NB4 (cell line): ENCODE measurements around the gene ATOH8.

Experiments
- CTCF ChIP-seq: IDR thresholded peaks from one replicate; pipeline ENCODE4 v1.5.1; 2012; ENCODE audit warnings: low read depth, low read length
- MYC ChIP-seq: IDR thresholded peaks from 2 replicates; pipeline ENCODE4 v1.6.1; 2011; ENCODE audit warnings: low read depth, low read length
- POLR2A ChIP-seq: IDR thresholded peaks from 2 replicates; pipeline ENCODE4 v1.6.1; 2011; ENCODE audit warnings: mild to moderate bottlenecking; ENCODE audit not compliant: insufficient read length; ENCODE audit errors: extremely low read depth
- TF ChIP-seq, protein P1 (sequence below): IDR thresholded peaks from 2 replicates; pipeline ENCODE4 v1.6.1; 2011; ENCODE audit warnings: low read depth, low read length

GRCh38 chr2:85796341-85797262 lies 42.8 kb downstream of the ATOH8 start:
- no peak for TF ChIP-seq POLR2A
- no peak for TF ChIP-seq CTCF
- TF ChIP-seq, protein P1, sequence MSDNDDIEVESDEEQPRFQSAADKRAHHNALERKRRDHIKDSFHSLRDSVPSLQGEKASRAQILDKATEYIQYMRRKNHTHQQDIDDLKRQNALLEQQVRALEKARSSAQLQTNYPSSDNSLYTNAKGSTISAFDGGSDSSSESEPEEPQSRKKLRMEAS, result no peak
- no peak for TF ChIP-seq MYC
